ENCODE results near the gene ABLIM2. TPM values are rescaled to one million over a fixed set of nuclear protein-coding genes. Genes with fewer than 3 reads are reported as not detected.

The ABLIM2 gene
- 1 to 10 TPM; 6.2 to 8.4 (median 6.8) TPM for polyA plus RNA-seq (ENCODE audit: insufficient read length in 4 of 4)

- DNase-seq (ENCODE audit: low read depth in 4 of 4, low spot score in 2 of 4): peak; percentile 82 to 95 (median 90)
Observed at GRCh38 chr4:8158710-8159536, at the start of gene ABLIM2. Gene ABLIM2, minus strand, starts transcription at chr4:8158813. Its CDS starts 124 bp downstream, at chr4:8158689.

- DNase-seq (ENCODE audit: low read depth in 4 of 4, low spot score in 2 of 4): no peak
Observed at GRCh38 chr4:8207314-8207713, 48.7 kb upstream of the ABLIM2 start.

- DNase-seq (ENCODE audit: low read depth in 4 of 4, low spot score in 2 of 4): no peak
Observed at GRCh38 chr4:8205749-8206611, 47.4 kb upstream of the ABLIM2 start.

GRCh38 chr4:8205241-8205707 is 46.7 kb upstream of the ABLIM2 start:
- no peak for DNase-seq (ENCODE audit: low read depth in 4 of 4, low spot score in 2 of 4)

- no peak for DNase-seq (ENCODE audit: low read depth in 4 of 4, low spot score in 2 of 4)
Observed at GRCh38 chr4:8204576-8205227, 46.1 kb upstream of the ABLIM2 start.

- DNase-seq (ENCODE audit: low read depth in 4 of 4, low spot score in 2 of 4): no peak
Observed at GRCh38 chr4:8203817-8204216, 45.2 kb upstream of the ABLIM2 start.

- DNase-seq (ENCODE audit: low read depth in 4 of 4, low spot score in 2 of 4): no peak
Observed at GRCh38 chr4:8203052-8203401, 44.4 kb upstream of the ABLIM2 start.

- no peak for DNase-seq (ENCODE audit: low read depth in 4 of 4, low spot score in 2 of 4)
Observed at GRCh38 chr4:8202108-8203051, 43.8 kb upstream of the ABLIM2 start.

- DNase-seq (ENCODE audit: low read depth in 4 of 4, low spot score in 2 of 4): no peak
Observed at GRCh38 chr4:8201321-8201781, 42.7 kb upstream of the ABLIM2 start.

- no peak for DNase-seq (ENCODE audit: low read depth in 4 of 4, low spot score in 2 of 4)
Observed at GRCh38 chr4:8200302-8200975, 41.8 kb upstream of the ABLIM2 start.

- DNase-seq (ENCODE audit: low read depth in 4 of 4, low spot score in 2 of 4): no peak
Observed at GRCh38 chr4:8199594-8200301, 41.1 kb upstream of the ABLIM2 start.

GRCh38 chr4:8198906-8199593 is 40.4 kb upstream of the ABLIM2 start, which contains the start of gene SH3TC1:
Gene SH3TC1, plus strand, starts transcription at chr4:8199290. Its CDS starts 5,905 bp downstream, at chr4:8205195.
- peak in 3 of 4 donors; percentile 65 to 81 (median 79) for DNase-seq (ENCODE audit: low read depth in 4 of 4, low spot score in 2 of 4)

GRCh38 chr4:8198206-8198905 is 39.7 kb upstream of the ABLIM2 start:
- no peak for DNase-seq (ENCODE audit: low read depth in 4 of 4, low spot score in 2 of 4)

GRCh38 chr4:8197521-8197920 is 38.9 kb upstream of the ABLIM2 start:
- no peak for DNase-seq (ENCODE audit: low read depth in 4 of 4, low spot score in 2 of 4)

GRCh38 chr4:8195841-8196458 is 37.3 kb upstream of the ABLIM2 start:
- no peak for DNase-seq (ENCODE audit: low read depth in 4 of 4, low spot score in 2 of 4)

- no peak for DNase-seq (ENCODE audit: low read depth in 4 of 4, low spot score in 2 of 4)
Observed at GRCh38 chr4:8195431-8195830, 36.8 kb upstream of the ABLIM2 start.
